Ovary (tissue), 9 donors: ENCODE data around the gene CENPX. TPM values are rescaled to one million over a fixed set of nuclear protein-coding genes. Genes with fewer than 3 reads are reported as not detected.

ENCODE experiments used
- DNase-seq, 5 donors: peaks; one replicate each; pipeline ENCODE4 v3.0.0-alpha.2; 2019 to 2020
- H3K27ac ChIP-seq, 2 donors: fragments of 200-600 bp; one replicate each; pipeline versions ENCODE4 v1.5.1 to v1.8.0; 2019 to 2022
- H3K27me3 ChIP-seq: fragments of 200-600 bp; one replicate; pipeline ENCODE4 v1.8.0; 2022
- H3K36me3 ChIP-seq: fragments of 200-600 bp; sonication (generic); one replicate; pipeline ENCODE4 v1.5.1; 2019
- H3K4me1 ChIP-seq: one replicate; pipeline ENCODE4 v1.8.1; 2013; ENCODE audit warnings: mild to moderate bottlenecking, moderate library complexity; ENCODE audit not compliant: insufficient read depth
- H3K4me3 ChIP-seq: fragments of 200-600 bp; sonication (generic); one replicate; pipeline ENCODE4 v1.5.1; 2017
- H3K9me3 ChIP-seq, 2 donors: fragments of 200-600 bp in 1 of 2; sonication (generic) in 1 of 2; one replicate each; pipeline versions ENCODE4 v1.5.1 to v1.8.1; 2013 to 2019; ENCODE audit warnings: mild to moderate bottlenecking in 1 of 2, moderate library complexity in 1 of 2
- EP300 ChIP-seq: sonication (generic); formaldehyde crosslinking; IDR thresholded peaks from one replicate; pipeline ENCODE4 v1.6.1; 2017; ENCODE audit warnings: antibody characterized with exemption
- POLR2A ChIP-seq: fragments of 450-650 bp; IDR thresholded peaks from one replicate; pipeline ENCODE4 v1.6.1; 2017; ENCODE audit warnings: antibody characterized with exemption, mild to moderate bottlenecking, moderate library complexity
- WGBS, 3 donors: extraction: QIAGEN DNeasy Blood & Tissue Kit in 1 of 3; methylation state at CpG; one replicate each; pipeline versions ENCODE4 v1.1.5 to v1.1.7; 2013 to 2017; 5-methylcytosine and 5-hydroxymethylcytosine counted together
- intact Hi-C, 4 donors: fragments of 100-400 bp; cut with DNase I; formaldehyde crosslinking; loops; one replicate each; pipeline versions ENCODE4 v1.11.0 to v1.15.1; 2022 to 2023
- polyA plus RNA-seq, 2 donors: library from polyadenylated mRNA; stranded (reverse); fragments of 200-250 nt in 1 of 2; fragments of 350-450 nt in 1 of 2; fragmentation: Illumina TruSeq in 1 of 2; extraction: RNeasy Lipid Tissue Mini Kit (QIAGEN cat#74804) in 1 of 2; gene quantifications; one replicate each; pipeline ENCODE4 v1.2.3, GENCODE V29; 2013 to 2014
- total RNA-seq, 7 donors: library from RNA; depleted of rRNA in 2 of 7; stranded (reverse); fragments of >200 nt in 2 of 7; fragmentation: NEBNext Ultra II Directional in 3 of 7; extraction: Animal tissue kit (Norgen Biotek cat#: 25700) in 3 of 7; gene quantifications; one replicate each; pipeline versions ENCODE4 v1.1.0 to v1.2.4, GENCODE V29; 2016 to 2023
- TF ChIP-seq, protein P1 (sequence below), 3 donors: fragments of 450-650 bp in 2 of 3; fragments of 200-600 bp in 1 of 3; IDR thresholded peaks; one replicate each; pipeline versions ENCODE4 v1.5.1 to v1.8.0; 2016 to 2022; ENCODE audit warnings: antibody characterized with exemption in 3 of 3, mild to moderate bottlenecking in 1 of 3
- donor health status: DM: no; HTN: no; CAD: no; lungs with moderate emphysema.
- donor health status: DM: no; HTN: no; CAD: no.
- donor health status: Bipolar disorder and iron deficiency.
- donor health status: DM: yes; HTN: yes; CAD: no.
- donor health status: DM: no; HTN: no; CAD: no.
- donor health status: DM: yes; HTN: yes; CAD: no.

The CENPX gene
- total and polyA plus RNA-seq, 9 donors, result 3.3 to 68.8 (median 35.3) TPM

DNA sequence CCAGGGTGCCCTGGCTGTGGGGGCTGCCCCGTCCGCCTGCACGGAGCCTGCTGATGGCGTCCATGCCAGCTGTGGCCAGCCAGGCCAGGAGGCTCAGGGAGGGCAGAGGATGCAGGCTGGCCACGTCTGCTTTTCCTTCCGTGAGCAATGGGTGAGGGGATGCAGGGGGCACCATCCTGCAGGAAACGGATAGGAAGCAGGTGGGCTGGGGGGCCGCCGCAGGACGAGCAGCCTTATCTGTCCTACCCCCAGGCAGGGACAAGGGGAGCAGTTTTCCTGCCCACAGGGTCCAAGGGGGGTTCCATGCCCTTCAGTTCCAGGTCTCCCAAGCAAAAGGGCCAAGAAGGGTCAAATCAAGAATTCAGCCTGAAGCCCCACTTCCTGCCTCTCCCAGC, 36.2 kb upstream of the CENPX start:
- Histone ChIP-seq H3K9me3 (no peaks in the 10 kb centered on the region), H3K4me3 (no peak overlapping the region), H3K27ac (no peak overlapping the region), H3K4me1 (no peaks in the 10 kb centered on the region), H3K36me3 (no peaks in the 10 kb centered on the region), H3K27me3 (no peaks in the 10 kb centered on the region)
- intact Hi-C loops, result loop anchor here in 1 of 4 donors (10.0 kb wide), 1 partner anchor 64 kb away; no protein-coding TSS in a partner anchor
- peak in 1 of 5 donors; percentile 9 for DNase-seq
- 76 to 83% (median 76%) methylated on average over 10 of the region's 10 CpGs for WGBS, 3 donors
- TF ChIP-seq EP300 (no peak), POLR2A (no peak)
- TF ChIP-seq, protein P1, sequence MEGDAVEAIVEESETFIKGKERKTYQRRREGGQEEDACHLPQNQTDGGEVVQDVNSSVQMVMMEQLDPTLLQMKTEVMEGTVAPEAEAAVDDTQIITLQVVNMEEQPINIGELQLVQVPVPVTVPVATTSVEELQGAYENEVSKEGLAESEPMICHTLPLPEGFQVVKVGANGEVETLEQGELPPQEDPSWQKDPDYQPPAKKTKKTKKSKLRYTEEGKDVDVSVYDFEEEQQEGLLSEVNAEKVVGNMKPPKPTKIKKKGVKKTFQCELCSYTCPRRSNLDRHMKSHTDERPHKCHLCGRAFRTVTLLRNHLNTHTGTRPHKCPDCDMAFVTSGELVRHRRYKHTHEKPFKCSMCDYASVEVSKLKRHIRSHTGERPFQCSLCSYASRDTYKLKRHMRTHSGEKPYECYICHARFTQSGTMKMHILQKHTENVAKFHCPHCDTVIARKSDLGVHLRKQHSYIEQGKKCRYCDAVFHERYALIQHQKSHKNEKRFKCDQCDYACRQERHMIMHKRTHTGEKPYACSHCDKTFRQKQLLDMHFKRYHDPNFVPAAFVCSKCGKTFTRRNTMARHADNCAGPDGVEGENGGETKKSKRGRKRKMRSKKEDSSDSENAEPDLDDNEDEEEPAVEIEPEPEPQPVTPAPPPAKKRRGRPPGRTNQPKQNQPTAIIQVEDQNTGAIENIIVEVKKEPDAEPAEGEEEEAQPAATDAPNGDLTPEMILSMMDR (IDR thresholded peaks at IDR 0.05), result no peak

DNA sequence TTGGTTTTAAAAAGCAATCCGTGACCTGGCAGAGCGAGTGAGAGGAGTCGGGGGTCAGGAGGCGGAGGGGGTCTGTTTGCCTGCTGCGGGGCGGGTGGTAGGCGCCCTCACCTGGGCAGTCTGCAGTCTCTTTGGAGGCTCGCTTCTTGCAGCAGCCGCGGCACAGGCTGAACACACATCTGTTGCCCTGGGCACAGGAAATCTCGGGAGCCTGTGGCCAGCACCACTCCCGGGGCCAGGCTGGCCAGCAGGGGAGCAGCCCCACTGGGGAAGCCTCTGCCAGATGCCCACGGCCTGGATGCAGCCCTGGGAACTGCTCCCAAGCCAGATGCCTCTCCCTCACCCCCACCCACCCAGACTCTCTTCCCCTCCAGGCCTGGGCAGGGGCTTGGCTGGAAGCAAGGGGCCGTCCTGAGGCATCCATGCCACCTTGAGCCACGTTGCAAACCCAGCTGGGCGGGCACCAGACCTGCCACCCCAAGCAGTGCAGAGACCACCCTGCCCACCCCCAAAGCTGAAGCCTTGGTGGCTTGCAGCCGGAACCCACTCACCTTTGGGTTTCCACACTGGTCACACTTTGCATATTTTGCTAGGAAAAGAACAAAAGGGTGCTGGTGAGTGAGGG, 35.7 kb upstream of the CENPX start:
- no peaks in the 10 kb centered on the region for H3K4me1 ChIP-seq
- H3K4me3 ChIP-seq, result no peak overlapping the region
- intact Hi-C loops, result loop anchor here in 1 of 4 donors (10.0 kb wide), 1 partner anchor 64 kb away; no protein-coding TSS in a partner anchor
- 65 to 72% (median 69%) methylated on average over 17 of the region's 17 CpGs for WGBS, 3 donors
- H3K27me3 ChIP-seq, result no peaks in the 10 kb centered on the region
- no peak overlapping the region for H3K27ac ChIP-seq
- no peaks in the 10 kb centered on the region for H3K36me3 ChIP-seq
- DNase-seq, result peak in 2 of 5 donors; percentile 8 to 14
- TF ChIP-seq POLR2A (no peak), EP300 (no peak)
- TF ChIP-seq, protein P1 (IDR thresholded peaks at IDR 0.05), result no peak
- H3K9me3 ChIP-seq, result no peaks in the 10 kb centered on the region

DNA sequence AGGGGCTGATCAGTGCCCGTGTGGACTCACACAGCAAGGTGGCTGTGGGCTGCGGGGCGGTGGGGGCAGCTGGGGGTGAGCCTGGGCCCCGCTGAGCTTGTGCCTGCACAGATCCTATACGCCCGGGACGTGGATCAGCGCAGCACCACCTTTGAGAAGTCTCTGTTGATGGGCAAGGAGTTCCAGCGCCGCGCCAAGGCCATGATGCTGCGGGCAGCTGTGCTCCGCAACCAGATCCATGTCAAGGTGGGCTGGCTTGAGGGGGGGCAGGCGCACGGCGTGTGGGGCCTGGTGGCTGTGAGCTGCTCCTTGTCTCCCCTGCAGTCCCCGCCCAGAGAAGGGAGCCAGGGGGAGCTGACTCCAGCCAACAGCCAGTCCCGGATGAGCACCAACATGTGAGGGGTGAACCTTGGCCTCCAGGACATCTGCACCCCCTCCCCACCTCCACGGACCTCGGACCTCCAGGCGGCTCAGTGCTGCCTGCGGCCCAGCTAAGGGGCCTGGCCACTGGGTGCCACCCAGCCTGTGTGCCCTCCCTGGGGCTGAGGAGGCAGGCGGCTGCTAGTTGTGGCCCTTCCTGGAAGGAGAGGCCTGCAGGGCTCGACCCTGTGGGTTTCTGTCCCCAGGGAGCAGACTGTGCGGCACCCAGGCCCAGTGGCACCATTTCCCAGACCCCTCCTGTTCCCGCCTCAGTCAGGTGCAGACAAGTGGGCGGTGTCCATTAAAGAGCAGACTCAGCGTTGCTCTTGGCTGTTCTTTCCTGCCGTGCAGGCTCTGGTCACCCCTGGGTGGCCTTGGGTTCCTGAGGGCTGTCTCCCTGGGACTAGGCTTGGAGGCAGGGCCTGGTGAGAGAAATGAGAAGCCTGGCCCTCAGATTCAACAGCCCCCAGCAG, 34.3 kb upstream of the CENPX start:
- Histone ChIP-seq H3K4me3 (no peak overlapping the region), H3K9me3 (no peaks in the 10 kb centered on the region), H3K27ac (no peak overlapping the region), H3K36me3 (no peaks in the 10 kb centered on the region), H3K4me1 (no peaks in the 10 kb centered on the region), H3K27me3 (no peaks in the 10 kb centered on the region)
- 75 to 81% (median 78%) methylated on average over 28 to 29 of the region's 29 CpGs for WGBS, 3 donors
- intact Hi-C loops, result loop anchor here in 1 of 4 donors (10.0 kb wide), 1 partner anchor 62 kb away; no protein-coding TSS in a partner anchor
- DNase-seq, result peak in 3 of 5 donors; percentile 10 to 34 (median 17)
- no peak for TF ChIP-seq POLR2A
- TF ChIP-seq, protein P1 (IDR thresholded peaks at IDR 0.05), result no peak
- no peak for TF ChIP-seq EP300

DNA sequence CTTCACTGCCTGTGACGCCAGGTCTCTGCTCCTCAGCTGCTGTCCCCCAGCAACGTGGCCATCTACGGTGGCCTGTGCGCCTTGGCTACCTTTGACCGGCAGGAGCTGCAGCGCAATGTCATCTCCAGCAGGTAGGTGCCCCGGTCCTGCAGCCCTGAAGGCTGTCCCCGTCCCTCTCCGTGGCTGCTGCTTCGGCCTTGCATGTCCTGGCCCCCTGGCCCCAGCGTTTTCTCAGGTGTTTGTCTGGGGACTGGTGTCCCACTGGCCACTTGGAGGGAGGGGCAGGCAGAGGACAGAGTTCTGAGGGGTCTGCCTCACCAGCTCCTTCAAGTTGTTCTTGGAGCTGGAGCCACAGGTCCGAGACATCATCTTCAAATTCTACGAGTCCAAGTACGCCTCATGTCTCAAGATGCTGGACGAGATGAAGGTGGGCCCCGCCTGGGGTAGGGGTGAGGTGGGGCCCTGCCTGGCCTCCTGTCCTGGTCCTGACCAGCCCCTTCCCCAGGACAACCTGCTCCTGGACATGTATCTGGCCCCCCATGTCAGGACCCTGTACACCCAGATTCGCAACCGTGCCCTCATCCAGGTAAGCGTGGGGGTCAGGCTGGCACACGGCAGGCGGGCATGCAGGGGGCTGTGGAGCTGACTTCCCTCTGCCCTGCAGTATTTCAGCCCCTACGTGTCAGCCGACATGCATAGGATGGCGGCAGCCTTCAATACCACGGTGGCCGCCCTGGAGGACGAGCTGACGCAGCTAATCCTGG, 33.5 kb upstream of the CENPX start:
- TF ChIP-seq, protein P1 (IDR thresholded peaks at IDR 0.05), result no peak
- TF ChIP-seq POLR2A, result no peak
- no peak for TF ChIP-seq EP300
- Histone ChIP-seq H3K27ac (no peak overlapping the region), H3K4me3 (no peak overlapping the region), H3K27me3 (no peaks in the 10 kb centered on the region), H3K36me3 (no peaks in the 10 kb centered on the region), H3K4me1 (no peaks in the 10 kb centered on the region), H3K9me3 (no peaks in the 10 kb centered on the region)
- 83 to 89% (median 86%) methylated on average over 28 of the region's 28 CpGs for WGBS, 3 donors
- peak in 1 of 5 donors; percentile 17 for DNase-seq
- intact Hi-C loops, result loop anchor here in 1 of 4 donors (10.0 kb wide), 1 partner anchor 61 kb away; no protein-coding TSS in a partner anchor
